DMS114 treated with DMSO at 0.1 percent for 48 hours (cell line): ENCODE data around the gene SLC38A10.

Experiments
- DNase-seq: peaks from one replicate; lab custom pipeline; 2025; ENCODE audit not compliant: unreplicated experiment; lab: John Stamatoyannopoulos, UW

The SLC38A10 gene

GRCh38 chr17:81279278-81280275, 15.5 kb downstream of the SLC38A10 start:
- DNase-seq = no peak

GRCh38 chr17:81278831-81279230, 16.3 kb downstream of the SLC38A10 start:
- no peak for DNase-seq

GRCh38 chr17:81277946-81278693, 17.0 kb downstream of the SLC38A10 start:
- DNase-seq = no peak

GRCh38 chr17:81277421-81277820, 17.7 kb downstream of the SLC38A10 start:
- DNase-seq = no peak

GRCh38 chr17:81276781-81277180, 18.3 kb downstream of the SLC38A10 start:
- no peak for DNase-seq

- DNase-seq = no peak
These were observed 20.6 kb downstream of the SLC38A10 start for GRCh38 chr17:81274471-81274855.

- no peak for DNase-seq
These were observed 21.2 kb downstream of the SLC38A10 start for GRCh38 chr17:81273698-81274470.

GRCh38 chr17:81272616-81273015, 22.5 kb downstream of the SLC38A10 start:
- DNase-seq = no peak

GRCh38 chr17:81271226-81271625, 23.9 kb downstream of the SLC38A10 start:
- DNase-seq = no peak

GRCh38 chr17:81270279-81270678, 24.8 kb downstream of the SLC38A10 start:
- no peak for DNase-seq

- no peak for DNase-seq
These were observed 27.6 kb downstream of the SLC38A10 start for GRCh38 chr17:81267390-81268067.

GRCh38 chr17:81265576-81265975, 29.5 kb downstream of the SLC38A10 start:
- DNase-seq = no peak

- no peak for DNase-seq
These were observed 30.5 kb downstream of the SLC38A10 start for GRCh38 chr17:81264640-81265039.

GRCh38 chr17:81263371-81264181, 31.5 kb downstream of the SLC38A10 start:
- no peak for DNase-seq

GRCh38 chr17:81261582-81262336, 33.3 kb downstream of the SLC38A10 start:
- DNase-seq = no peak

- DNase-seq = no peak
These were observed 34.0 kb downstream of the SLC38A10 start for GRCh38 chr17:81261096-81261495.

- DNase-seq = no peak
These were observed 34.5 kb downstream of the SLC38A10 start for GRCh38 chr17:81260641-81261040.

- DNase-seq = no peak
These were observed 34.9 kb downstream of the SLC38A10 start for GRCh38 chr17:81260171-81260570.

GRCh38 chr17:81259058-81259605, 36.0 kb downstream of the SLC38A10 start:
- DNase-seq = no peak
